Astrocyte of the spinal cord (primary cell): ENCODE data around the gene LMX1A.

Source experiments
- DNase-seq: peaks from one replicate; pipeline ENCODE4 v3.0.0; 2011; ENCODE audit warnings: low read depth, low spot score
- H3K4me3 ChIP-seq: 2 replicates; pipeline ENCODE4 v1.5.1; 2011; ENCODE audit warnings: low read depth, mild to moderate bottlenecking, low read length, moderate library complexity
- in situ Hi-C: cut with HindIII; loops from 2 replicates; pipeline ENCODE4 v1.10.0; 2017; ENCODE audit warnings: low sequenced_read_pairs
- TF ChIP-seq, protein P1 (sequence below): IDR thresholded peaks from 2 replicates; pipeline ENCODE4 v1.5.1; 2012; ENCODE audit warnings: low read depth, mild to moderate bottlenecking, low read length, inconsistent platforms

LMX1A gene

GRCh38 chr1:165187031-165188009 is 169.2 kb downstream of the LMX1A start:
- TF ChIP-seq, protein P1, sequence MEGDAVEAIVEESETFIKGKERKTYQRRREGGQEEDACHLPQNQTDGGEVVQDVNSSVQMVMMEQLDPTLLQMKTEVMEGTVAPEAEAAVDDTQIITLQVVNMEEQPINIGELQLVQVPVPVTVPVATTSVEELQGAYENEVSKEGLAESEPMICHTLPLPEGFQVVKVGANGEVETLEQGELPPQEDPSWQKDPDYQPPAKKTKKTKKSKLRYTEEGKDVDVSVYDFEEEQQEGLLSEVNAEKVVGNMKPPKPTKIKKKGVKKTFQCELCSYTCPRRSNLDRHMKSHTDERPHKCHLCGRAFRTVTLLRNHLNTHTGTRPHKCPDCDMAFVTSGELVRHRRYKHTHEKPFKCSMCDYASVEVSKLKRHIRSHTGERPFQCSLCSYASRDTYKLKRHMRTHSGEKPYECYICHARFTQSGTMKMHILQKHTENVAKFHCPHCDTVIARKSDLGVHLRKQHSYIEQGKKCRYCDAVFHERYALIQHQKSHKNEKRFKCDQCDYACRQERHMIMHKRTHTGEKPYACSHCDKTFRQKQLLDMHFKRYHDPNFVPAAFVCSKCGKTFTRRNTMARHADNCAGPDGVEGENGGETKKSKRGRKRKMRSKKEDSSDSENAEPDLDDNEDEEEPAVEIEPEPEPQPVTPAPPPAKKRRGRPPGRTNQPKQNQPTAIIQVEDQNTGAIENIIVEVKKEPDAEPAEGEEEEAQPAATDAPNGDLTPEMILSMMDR = no peak
- no peak overlapping the region for H3K4me3 ChIP-seq
- no peak for DNase-seq
- in situ Hi-C loops = no loop called here

GRCh38 chr1:165185161-165185889 is 171.2 kb downstream of the LMX1A start:
- DNase-seq = no peak
- H3K4me3 ChIP-seq = no peak overlapping the region
- TF ChIP-seq, protein P1 = no peak
- in situ Hi-C loops = no loop called here

DNA sequence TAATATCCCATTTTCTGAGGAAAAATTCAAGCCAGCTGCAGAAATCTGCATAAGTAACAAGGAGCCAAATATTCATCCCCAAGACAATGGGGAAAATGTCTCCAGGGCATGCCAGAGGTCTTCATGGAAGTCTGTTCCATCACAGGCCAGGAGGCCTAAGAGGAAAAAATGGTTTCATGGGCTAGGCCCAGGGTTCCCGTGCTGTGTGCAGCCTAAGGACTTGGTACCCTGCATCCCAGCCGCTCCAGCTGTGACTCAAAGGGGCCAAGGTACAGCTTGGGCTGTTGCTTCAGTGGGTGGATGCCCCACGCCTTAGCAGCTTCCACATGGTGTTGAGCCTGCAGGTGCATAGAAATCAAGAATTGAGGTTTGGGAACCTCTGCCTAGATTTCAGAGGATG is 173.5 kb downstream of the LMX1A start:
- in situ Hi-C loops = no loop called here
- DNase-seq = no peak
- TF ChIP-seq, protein P1 = no peak
- no peak overlapping the region for H3K4me3 ChIP-seq

- in situ Hi-C loops = no loop called here
- H3K4me3 ChIP-seq = no peak overlapping the region
- DNase-seq = no peak
These were observed 177.2 kb downstream of the LMX1A start for GRCh38 chr1:165179306-165179705.

GRCh38 chr1:165174491-165174890 is 182.0 kb downstream of the LMX1A start:
- in situ Hi-C loops = no loop called here
- no peak for DNase-seq
- no peak overlapping the region for H3K4me3 ChIP-seq
- TF ChIP-seq, protein P1 = no peak

More at GRCh38 chr1:165179306-165179705, 177.2 kb downstream of the LMX1A start:
- TF ChIP-seq, protein P1 = no peak

DNA sequence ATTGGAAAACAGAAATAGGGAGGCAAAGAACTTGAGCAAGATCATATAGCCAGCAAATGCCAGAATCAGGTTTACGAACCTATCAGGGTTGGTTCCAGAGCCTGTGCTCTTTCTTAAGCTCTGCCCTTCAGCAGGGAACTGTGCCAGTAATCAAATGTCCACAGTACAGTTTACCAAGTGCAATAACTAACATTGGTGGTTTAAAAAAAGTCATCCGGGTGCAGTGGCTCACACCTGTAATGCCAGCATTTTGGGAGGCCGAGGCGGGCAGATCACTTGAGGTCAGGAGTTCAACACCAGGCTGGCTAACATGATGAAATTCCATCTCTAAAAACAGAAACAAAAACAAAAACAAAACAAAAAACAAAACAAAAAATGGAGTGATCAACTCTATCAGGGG is 182.7 kb downstream of the LMX1A start:
- TF ChIP-seq, protein P1 = no peak
- no peak overlapping the region for H3K4me3 ChIP-seq
- in situ Hi-C loops = no loop called here
- no peak for DNase-seq
